ENCODE results near the gene OR14J1. TPM values are rescaled to one million over a fixed set of nuclear protein-coding genes. Genes with fewer than 3 reads are reported as not detected.

The OR14J1 gene
- not detected in 2 replicates for total RNA-seq

GRCh38 chr6:29301316-29301715 lies at the start of gene OR14J1:
TSS of gene OR14J1 (plus strand) at chr6:29301701. CDS start at chr6:29306690, 4,989 bp downstream.

Other genes with a start within 250 kb of the OR14J1 start
- gene OR2B3, start 214.4 kb upstream of the OR14J1 start, total RNA-seq, result not detected in 2 replicates
- not detected in 2 replicates for gene OR2J1, start 202.2 kb upstream of the OR14J1 start, total RNA-seq
- not detected in 2 replicates for gene OR2J3, start 193.6 kb upstream of the OR14J1 start, total RNA-seq
- not detected in 2 replicates for gene OR2J2, start 130.8 kb upstream of the OR14J1 start, total RNA-seq
- gene OR5V1, start 67.2 kb downstream of the OR14J1 start, total RNA-seq, result not detected in 2 replicates
- not detected in 2 replicates for gene OR12D3, start 73.6 kb downstream of the OR14J1 start, total RNA-seq
- not detected in 2 replicates for gene OR12D2, start 93.9 kb downstream of the OR14J1 start, total RNA-seq
- gene OR12D1, start 113.2 kb downstream of the OR14J1 start, total RNA-seq, result not detected in 2 replicates
- not detected in 2 replicates for gene OR10C1, start 137.6 kb downstream of the OR14J1 start, total RNA-seq
- gene OR11A1, start 155.4 kb downstream of the OR14J1 start, total RNA-seq, result not detected in 2 replicates
- not detected in 2 replicates for gene OR2H1, start 155.5 kb downstream of the OR14J1 start, total RNA-seq
- gene MAS1L, start 186.3 kb downstream of the OR14J1 start, total RNA-seq, result not detected in 2 replicates

Data from thoracic aorta endothelial cell (primary cell).